ENCODE data around the gene PDIA5.

The PDIA5 gene

GRCh38 chr3:123169930-123170329, 103.1 kb downstream of the PDIA5 start:
- H3K27ac ChIP-seq (ENCODE audit: low read depth, low read length) = no peak overlapping the region
- H3K4me3 ChIP-seq (ENCODE audit: low read depth, low read length) = no peak overlapping the region
- no peaks in the 10 kb centered on the region for H3K27me3 ChIP-seq (ENCODE audit: control insufficient read depth, insufficient read depth, low read length)
- H3K9ac ChIP-seq (ENCODE audit: low read length) = no peak overlapping the region
- H3K36me3 ChIP-seq (ENCODE audit: control insufficient read depth, insufficient read depth, low read length) = peaks cover 15% of the 10 kb centered on the region
- peaks cover 11% of the 10 kb centered on the region; the same call in 1 of the 2 replicates for H3K9me3 ChIP-seq (ENCODE audit: control insufficient read depth, insufficient read depth, low read depth, low read length)
- no peaks in the 10 kb centered on the region for H3K4me1 ChIP-seq (ENCODE audit: control insufficient read depth, insufficient read depth, low read length)

- Histone ChIP-seq H3K4me3 (ENCODE audit: low read depth, low read length) (no peak overlapping the region), H3K9ac (ENCODE audit: low read length) (no peak overlapping the region), H3K27me3 (ENCODE audit: control insufficient read depth, insufficient read depth, low read length) (no peaks in the 10 kb centered on the region), H3K27ac (ENCODE audit: low read depth, low read length) (no peak overlapping the region), H3K9me3 (ENCODE audit: control insufficient read depth, insufficient read depth, low read depth, low read length) (no peaks in the 10 kb centered on the region), H3K36me3 (ENCODE audit: control insufficient read depth, insufficient read depth, low read length) (no peaks in the 10 kb centered on the region), H3K4me1 (ENCODE audit: control insufficient read depth, insufficient read depth, low read length) (no peaks in the 10 kb centered on the region)
Observed at GRCh38 chr3:123180791-123181190, 114.0 kb downstream of the PDIA5 start.

- Histone ChIP-seq H3K4me3 (ENCODE audit: low read depth, low read length) (no peak overlapping the region), H3K4me1 (ENCODE audit: control insufficient read depth, insufficient read depth, low read length) (no peaks in the 10 kb centered on the region), H3K27ac (ENCODE audit: low read depth, low read length) (no peak overlapping the region), H3K9ac (ENCODE audit: low read length) (no peak overlapping the region), H3K9me3 (ENCODE audit: control insufficient read depth, insufficient read depth, low read depth, low read length) (no peaks in the 10 kb centered on the region), H3K27me3 (ENCODE audit: control insufficient read depth, insufficient read depth, low read length) (no peaks in the 10 kb centered on the region), H3K36me3 (ENCODE audit: control insufficient read depth, insufficient read depth, low read length) (no peaks in the 10 kb centered on the region)
Observed at GRCh38 chr3:123186695-123187094, 119.9 kb downstream of the PDIA5 start.

GRCh38 chr3:123188058-123188457, 121.2 kb downstream of the PDIA5 start:
- Histone ChIP-seq H3K4me1 (ENCODE audit: control insufficient read depth, insufficient read depth, low read length) (no peaks in the 10 kb centered on the region), H3K4me3 (ENCODE audit: low read depth, low read length) (no peak overlapping the region), H3K27me3 (ENCODE audit: control insufficient read depth, insufficient read depth, low read length) (no peaks in the 10 kb centered on the region), H3K9me3 (ENCODE audit: control insufficient read depth, insufficient read depth, low read depth, low read length) (no peaks in the 10 kb centered on the region), H3K36me3 (ENCODE audit: control insufficient read depth, insufficient read depth, low read length) (no peaks in the 10 kb centered on the region), H3K9ac (ENCODE audit: low read length) (no peak overlapping the region), H3K27ac (ENCODE audit: low read depth, low read length) (no peak overlapping the region)

GRCh38 chr3:123193448-123194101, 126.8 kb downstream of the PDIA5 start:
- H3K9me3 ChIP-seq (ENCODE audit: control insufficient read depth, insufficient read depth, low read depth, low read length) = no peaks in the 10 kb centered on the region
- no peak overlapping the region for H3K27ac ChIP-seq (ENCODE audit: low read depth, low read length)
- no peak overlapping the region for H3K9ac ChIP-seq (ENCODE audit: low read length)
- no peaks in the 10 kb centered on the region for H3K27me3 ChIP-seq (ENCODE audit: control insufficient read depth, insufficient read depth, low read length)
- peaks cover 17% of the 10 kb centered on the region; the same call in 1 of the 2 replicates for H3K4me1 ChIP-seq (ENCODE audit: control insufficient read depth, insufficient read depth, low read length)
- no peaks in the 10 kb centered on the region for H3K36me3 ChIP-seq (ENCODE audit: control insufficient read depth, insufficient read depth, low read length)
- H3K4me3 ChIP-seq (ENCODE audit: low read depth, low read length) = no peak overlapping the region

- Histone ChIP-seq H3K9me3 (ENCODE audit: control insufficient read depth, insufficient read depth, low read depth, low read length) (no peaks in the 10 kb centered on the region), H3K27me3 (ENCODE audit: control insufficient read depth, insufficient read depth, low read length) (no peaks in the 10 kb centered on the region), H3K4me1 (ENCODE audit: control insufficient read depth, insufficient read depth, low read length) (peaks cover 17% of the 10 kb centered on the region; the same call in 1 of the 2 replicates), H3K36me3 (ENCODE audit: control insufficient read depth, insufficient read depth, low read length) (no peaks in the 10 kb centered on the region), H3K9ac (ENCODE audit: low read length) (no peak overlapping the region), H3K27ac (ENCODE audit: low read depth, low read length) (no peak overlapping the region), H3K4me3 (ENCODE audit: low read depth, low read length) (no peak overlapping the region)
Observed at GRCh38 chr3:123194552-123194951, 127.7 kb downstream of the PDIA5 start.

- no peak overlapping the region for H3K4me3 ChIP-seq (ENCODE audit: low read depth, low read length)
- H3K36me3 ChIP-seq (ENCODE audit: control insufficient read depth, insufficient read depth, low read length) = no peaks in the 10 kb centered on the region
- no peak overlapping the region for H3K9ac ChIP-seq (ENCODE audit: low read length)
- no peaks in the 10 kb centered on the region for H3K27me3 ChIP-seq (ENCODE audit: control insufficient read depth, insufficient read depth, low read length)
- H3K4me1 ChIP-seq (ENCODE audit: control insufficient read depth, insufficient read depth, low read length) = peaks cover 28% of the 10 kb centered on the region
- H3K27ac ChIP-seq (ENCODE audit: low read depth, low read length) = no peak overlapping the region
- no peaks in the 10 kb centered on the region for H3K9me3 ChIP-seq (ENCODE audit: control insufficient read depth, insufficient read depth, low read depth, low read length)
Observed at GRCh38 chr3:123198372-123198771, 131.5 kb downstream of the PDIA5 start.

GRCh38 chr3:123201223-123201556, 134.4 kb downstream of the PDIA5 start:
- no peaks in the 10 kb centered on the region for H3K27me3 ChIP-seq (ENCODE audit: control insufficient read depth, insufficient read depth, low read length)
- no peaks in the 10 kb centered on the region for H3K36me3 ChIP-seq (ENCODE audit: control insufficient read depth, insufficient read depth, low read length)
- peak overlapping the region; percentile 98 for H3K4me3 ChIP-seq (ENCODE audit: low read depth, low read length)
- H3K9ac ChIP-seq (ENCODE audit: low read length) = peak overlapping the region; percentile 61
- no peaks in the 10 kb centered on the region for H3K9me3 ChIP-seq (ENCODE audit: control insufficient read depth, insufficient read depth, low read depth, low read length)
- H3K4me1 ChIP-seq (ENCODE audit: control insufficient read depth, insufficient read depth, low read length) = peaks cover 11% of the 10 kb centered on the region; the same call in 1 of the 2 replicates
- H3K27ac ChIP-seq (ENCODE audit: low read depth, low read length) = no peak overlapping the region

GRCh38 chr3:123201557-123202427, 135.0 kb downstream of the PDIA5 start, which contains the start of gene SEC22A:
SEC22A (plus strand) TSS chr3:123201943; CDS start chr3:123209218, 7,275 bp downstream.
- Histone ChIP-seq H3K4me1 (ENCODE audit: control insufficient read depth, insufficient read depth, low read length) (peaks cover 11% of the 10 kb centered on the region; the same call in 1 of the 2 replicates), H3K27me3 (ENCODE audit: control insufficient read depth, insufficient read depth, low read length) (no peaks in the 10 kb centered on the region), H3K36me3 (ENCODE audit: control insufficient read depth, insufficient read depth, low read length) (no peaks in the 10 kb centered on the region), H3K27ac (ENCODE audit: low read depth, low read length) (peak within 1 kb of the TSS; percentile 67; the same call in 1 of the 2 replicates), H3K4me3 (ENCODE audit: low read depth, low read length) (peak within 1 kb of the TSS; percentile 98), H3K9ac (ENCODE audit: low read length) (peak within 1 kb of the TSS; percentile 87), H3K9me3 (ENCODE audit: control insufficient read depth, insufficient read depth, low read depth, low read length) (no peaks in the 10 kb centered on the region)

- Histone ChIP-seq H3K27ac (ENCODE audit: low read depth, low read length) (peak overlapping the region; percentile 67; the same call in 1 of the 2 replicates), H3K9ac (ENCODE audit: low read length) (peak overlapping the region; percentile 87)
Observed at GRCh38 chr3:123202451-123202850, 135.6 kb downstream of the PDIA5 start.

More at GRCh38 chr3:123202451-123202850, 135.6 kb downstream of the PDIA5 start:
- Histone ChIP-seq H3K4me3 (ENCODE audit: low read depth, low read length) (peak overlapping the region; percentile 98), H3K9me3 (ENCODE audit: control insufficient read depth, insufficient read depth, low read depth, low read length) (no peaks in the 10 kb centered on the region), H3K36me3 (ENCODE audit: control insufficient read depth, insufficient read depth, low read length) (no peaks in the 10 kb centered on the region), H3K4me1 (ENCODE audit: control insufficient read depth, insufficient read depth, low read length) (peaks cover 11% of the 10 kb centered on the region; the same call in 1 of the 2 replicates), H3K27me3 (ENCODE audit: control insufficient read depth, insufficient read depth, low read length) (no peaks in the 10 kb centered on the region)
